Activated B cell treated with CpG ODN at 0.5 μM for 24 hours (primary cell): ENCODE data around the gene GLT1D1. TPM values are rescaled to one million over a fixed set of nuclear protein-coding genes. Genes with fewer than 3 reads are reported as not detected.
"Not testable (repeated sequence)": the region's sequence is repeated elsewhere in the genome, so short reads cannot be mapped to it uniquely, and the experiment has no call there.

ENCODE experiments used
- ATAC-seq: fragments of 200-7000 bp; cut with Tn5 transposase; one replicate; pipeline ENCODE4 v1.10.0; 2021; ENCODE audit warnings: low read depth, mild to moderate bottlenecking, moderate library complexity
- CTCF ChIA-PET: fragments of 350-600 bp; sonication (Branson Sonifier 250); formaldehyde crosslinking; loops from one replicate; lab custom pipeline; 2021; ENCODE audit warnings: antibody characterized with exemption; lab: Charles Lee
- POLR2A ChIA-PET: fragments of 350-600 bp; sonication (Branson Sonifier 250); formaldehyde crosslinking; loops from one replicate; lab custom pipeline; 2021; ENCODE audit warnings: antibody characterized with exemption; lab: Charles Lee
- DNase-seq: peaks from one replicate; pipeline ENCODE4 v3.0.0; 2022
- H3K27ac Mint-ChIP-seq: one replicate; pipeline ENCODE4 v1.8.0; 2020; ENCODE audit warnings: mixed read lengths
- H3K27me3 Mint-ChIP-seq: one replicate; pipeline ENCODE4 v1.8.0; 2021; ENCODE audit warnings: mixed read lengths
- H3K36me3 Mint-ChIP-seq: one replicate; pipeline ENCODE4 v1.8.0; 2021; ENCODE audit warnings: low read depth, mixed read lengths
- H3K4me1 Mint-ChIP-seq: one replicate; pipeline ENCODE4 v1.8.0; 2021; ENCODE audit warnings: mixed read lengths
- H3K4me3 Mint-ChIP-seq: one replicate; pipeline ENCODE4 v1.8.0; 2020; ENCODE audit warnings: mild to moderate bottlenecking, mixed read lengths
- H3K9me3 Mint-ChIP-seq: one replicate; pipeline ENCODE4 v1.8.0; 2020; ENCODE audit warnings: mixed read lengths
- intact Hi-C: fragments of 100-400 bp; cut with micrococcal nuclease; formaldehyde crosslinking; loops from one replicate; pipeline ENCODE4 v1.15.1; 2024
- total RNA-seq: library from RNA; stranded (reverse); gene quantifications from 2 replicates; pipeline ENCODE4 v1.2.3, GENCODE V29; 2022
- TF ChIP-seq, protein P1 (sequence below): fragments of 200-600 bp; IDR thresholded peaks from one replicate; pipeline ENCODE4 v1.8.0; 2022; ENCODE audit warnings: antibody characterized with exemption, mild to moderate bottlenecking

The GLT1D1 gene
- total RNA-seq, 1 donor from 2014 or later = not detected

DNA sequence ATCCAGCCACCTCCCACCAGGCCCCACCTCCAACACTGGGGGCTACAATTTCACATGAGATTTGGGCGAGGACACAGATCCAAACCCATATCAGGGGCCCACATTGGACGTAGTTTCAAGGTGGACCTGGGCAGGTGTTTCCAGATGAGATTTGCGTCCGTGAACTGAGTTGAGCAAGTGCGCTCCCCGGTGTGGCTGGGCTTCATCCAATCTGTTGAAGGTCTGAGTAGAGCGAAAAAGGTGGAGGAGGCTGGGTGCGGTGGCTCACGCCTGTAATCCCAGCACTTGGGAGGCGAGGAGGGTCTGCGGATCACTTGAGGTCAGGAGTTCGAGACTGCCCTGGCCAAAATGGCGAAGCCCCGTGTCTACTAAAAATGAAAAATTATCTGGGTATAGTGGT is 4.9 kb upstream of the GLT1D1 start:
- Mint-ChIP-seq H3K27me3 (peaks cover 6% of the 10 kb centered on the region), H3K27ac (no peak overlapping the region), H3K4me3 (no peak overlapping the region), H3K9me3 (no peaks in the 10 kb centered on the region), H3K4me1 (peaks cover 5% of the 10 kb centered on the region), H3K36me3 (no peaks in the 10 kb centered on the region)
- POLR2A ChIA-PET = no interaction called here
- TF ChIP-seq, protein P1, sequence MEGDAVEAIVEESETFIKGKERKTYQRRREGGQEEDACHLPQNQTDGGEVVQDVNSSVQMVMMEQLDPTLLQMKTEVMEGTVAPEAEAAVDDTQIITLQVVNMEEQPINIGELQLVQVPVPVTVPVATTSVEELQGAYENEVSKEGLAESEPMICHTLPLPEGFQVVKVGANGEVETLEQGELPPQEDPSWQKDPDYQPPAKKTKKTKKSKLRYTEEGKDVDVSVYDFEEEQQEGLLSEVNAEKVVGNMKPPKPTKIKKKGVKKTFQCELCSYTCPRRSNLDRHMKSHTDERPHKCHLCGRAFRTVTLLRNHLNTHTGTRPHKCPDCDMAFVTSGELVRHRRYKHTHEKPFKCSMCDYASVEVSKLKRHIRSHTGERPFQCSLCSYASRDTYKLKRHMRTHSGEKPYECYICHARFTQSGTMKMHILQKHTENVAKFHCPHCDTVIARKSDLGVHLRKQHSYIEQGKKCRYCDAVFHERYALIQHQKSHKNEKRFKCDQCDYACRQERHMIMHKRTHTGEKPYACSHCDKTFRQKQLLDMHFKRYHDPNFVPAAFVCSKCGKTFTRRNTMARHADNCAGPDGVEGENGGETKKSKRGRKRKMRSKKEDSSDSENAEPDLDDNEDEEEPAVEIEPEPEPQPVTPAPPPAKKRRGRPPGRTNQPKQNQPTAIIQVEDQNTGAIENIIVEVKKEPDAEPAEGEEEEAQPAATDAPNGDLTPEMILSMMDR = no peak
- ATAC-seq (no peak), DNase-seq (no peak)
- CTCF ChIA-PET = no interaction called here
- intact Hi-C loops = no loop called here

DNA sequence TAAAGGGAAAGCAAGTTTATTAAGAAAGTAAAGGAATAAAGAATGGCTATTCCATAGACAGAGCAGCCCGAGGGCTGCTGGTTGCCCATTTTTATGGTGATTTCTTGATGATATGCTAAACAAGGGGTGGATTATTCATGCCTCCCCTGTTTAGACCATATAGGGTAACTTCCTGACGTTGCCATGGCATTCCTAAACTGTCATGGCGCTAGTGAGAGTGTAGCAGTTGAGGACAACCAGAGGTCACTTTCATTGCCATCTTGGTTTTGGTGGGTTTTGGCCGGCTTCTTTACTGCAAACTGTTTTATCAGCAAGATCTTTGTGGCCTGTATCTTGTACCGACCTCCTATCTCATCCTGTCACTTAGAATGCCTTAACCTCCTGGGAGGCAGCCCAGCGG is 3.5 kb upstream of the GLT1D1 start:
- H3K27me3 Mint-ChIP-seq = peaks cover 14% of the 10 kb centered on the region
- DNase-seq, H3K4me1 Mint-ChIP-seq, intact Hi-C loops, CTCF ChIA-PET, H3K27ac Mint-ChIP-seq, H3K4me3 Mint-ChIP-seq, ATAC-seq, H3K36me3 Mint-ChIP-seq, H3K9me3 Mint-ChIP-seq, POLR2A ChIA-PET: not testable (repeated sequence)

DNA sequence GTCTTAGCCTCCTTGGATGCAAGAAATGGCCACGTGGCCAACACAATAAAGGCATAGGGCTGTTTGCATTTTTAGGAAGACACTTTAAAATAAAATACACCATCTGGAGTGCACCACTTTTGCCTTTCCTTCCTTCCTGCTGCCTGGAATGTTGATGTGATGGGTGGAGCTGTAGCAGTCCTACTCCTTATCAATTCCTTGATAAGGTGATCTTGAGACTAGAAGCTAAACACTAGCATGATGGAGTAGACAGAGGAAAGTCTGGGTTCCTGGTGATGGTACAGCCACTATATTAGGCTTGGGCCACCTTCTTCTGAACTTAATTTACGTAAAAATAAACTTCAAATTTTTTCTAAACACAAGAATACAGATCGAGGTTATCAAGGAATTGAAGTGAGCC is 2.9 kb upstream of the GLT1D1 start:
- Mint-ChIP-seq H3K27ac (no peak overlapping the region), H3K4me1 (peaks cover 4% of the 10 kb centered on the region), H3K4me3 (no peak overlapping the region), H3K36me3 (no peaks in the 10 kb centered on the region), H3K9me3 (no peaks in the 10 kb centered on the region), H3K27me3 (peaks cover 16% of the 10 kb centered on the region)
- TF ChIP-seq, protein P1 = no peak
- intact Hi-C loops = no loop called here
- ATAC-seq (no peak), DNase-seq (no peak)
- CTCF ChIA-PET = no interaction called here
- POLR2A ChIA-PET = no interaction called here

DNA sequence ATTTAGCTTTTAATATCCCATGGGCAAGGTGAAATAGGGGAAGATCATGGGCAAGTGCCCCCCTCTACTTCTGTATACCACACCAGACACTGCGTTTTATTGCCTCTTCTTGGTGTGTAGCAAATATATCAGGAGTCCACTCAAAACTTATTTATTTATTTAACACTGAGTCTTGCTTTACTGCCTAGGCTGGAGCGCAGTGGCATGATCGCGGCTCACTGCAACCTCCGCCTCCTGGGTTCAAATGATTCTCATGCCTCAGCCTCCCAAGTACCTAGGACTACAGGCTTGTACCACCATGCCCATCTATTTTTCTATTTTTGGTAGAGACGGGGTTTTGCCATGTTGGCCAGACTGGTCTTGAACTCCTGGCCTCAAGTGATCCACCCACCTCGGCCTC is 1.8 kb upstream of the GLT1D1 start:
- CTCF ChIA-PET, intact Hi-C loops, POLR2A ChIA-PET, H3K4me1 Mint-ChIP-seq, ATAC-seq, H3K27ac Mint-ChIP-seq, H3K9me3 Mint-ChIP-seq, H3K4me3 Mint-ChIP-seq, H3K36me3 Mint-ChIP-seq, DNase-seq: not testable (repeated sequence)
- peaks cover 22% of the 10 kb centered on the region for H3K27me3 Mint-ChIP-seq

DNA sequence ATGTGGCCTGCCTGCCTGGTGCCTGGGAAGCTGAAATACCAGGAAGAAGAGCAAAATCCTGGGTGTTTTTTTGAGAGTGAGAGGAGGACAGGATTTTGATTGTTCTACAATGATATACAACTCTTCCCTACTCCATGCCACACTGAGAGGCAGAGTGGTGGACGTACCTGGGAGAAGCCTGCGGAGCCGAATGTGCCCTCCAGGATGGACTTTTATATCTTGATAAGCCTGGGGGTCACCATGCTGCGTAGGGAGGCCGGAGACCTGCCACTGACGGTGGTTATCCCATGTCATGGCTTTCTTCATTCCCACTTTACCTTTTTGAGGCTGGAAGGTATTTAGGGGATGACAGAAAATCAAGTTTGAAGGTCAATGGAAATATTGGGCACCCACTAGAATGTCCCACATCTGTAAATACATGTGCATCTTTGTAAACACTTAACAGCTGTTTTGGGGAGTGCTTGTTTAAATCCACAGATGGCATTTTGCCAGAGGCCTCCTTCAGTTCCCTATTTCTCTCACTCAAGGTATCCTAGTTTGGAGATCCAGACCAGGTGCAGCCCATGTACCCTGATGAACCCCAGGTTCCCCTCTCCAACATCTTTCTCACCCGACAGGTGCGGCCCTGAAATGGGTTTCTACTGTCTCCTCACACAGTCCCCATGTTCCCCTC is 1.1 kb upstream of the GLT1D1 start:
- ChIA-PET POLR2A (no interaction called here), CTCF (no interaction called here)
- no peak overlapping the region for H3K27ac Mint-ChIP-seq
- no peaks in the 10 kb centered on the region for H3K9me3 Mint-ChIP-seq
- DNase-seq = no peak
- ATAC-seq = no peak
- H3K27me3 Mint-ChIP-seq = peaks cover 23% of the 10 kb centered on the region
- H3K4me3 Mint-ChIP-seq = no peak overlapping the region
- H3K36me3 Mint-ChIP-seq = no peaks in the 10 kb centered on the region
- TF ChIP-seq, protein P1 = no peak
- peaks cover 4% of the 10 kb centered on the region for H3K4me1 Mint-ChIP-seq
- intact Hi-C loops = no loop called here

DNA sequence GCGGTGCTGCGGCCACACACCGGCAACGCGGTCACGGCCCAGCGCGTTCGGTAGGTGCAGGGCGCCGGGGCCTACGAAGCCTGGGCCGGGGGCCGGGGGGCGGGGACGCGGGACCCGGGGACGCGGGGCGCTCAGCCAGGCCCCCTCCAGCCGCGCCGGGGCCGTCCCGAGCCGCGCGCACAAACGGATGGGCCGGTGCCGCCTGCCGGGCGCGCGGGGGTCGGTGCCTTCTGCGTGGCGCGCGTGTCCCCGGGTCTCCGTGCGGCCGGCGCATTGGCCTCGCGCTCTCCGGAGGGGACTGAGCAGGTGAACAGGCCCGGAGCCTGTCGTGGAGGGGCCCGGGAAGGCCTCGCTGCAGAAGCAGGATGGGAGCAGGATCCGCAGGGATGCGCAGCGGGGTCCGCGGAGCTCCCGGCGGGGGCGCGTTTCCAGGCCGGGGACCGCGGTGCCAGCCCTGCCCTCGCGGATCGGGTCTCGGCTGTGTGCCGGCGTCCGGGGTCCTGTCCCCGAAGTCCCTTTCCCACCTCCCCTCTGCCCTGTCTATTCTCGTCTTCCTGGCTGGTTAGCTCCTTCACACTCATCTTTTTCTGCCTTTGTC is 421 bp downstream of the GLT1D1 start:
- DNase-seq (peak; percentile 32), ATAC-seq (peak; percentile 61)
- Mint-ChIP-seq H3K4me3 (peak overlapping the region; percentile 32), H3K4me1 (peaks cover 4% of the 10 kb centered on the region), H3K9me3 (no peaks in the 10 kb centered on the region), H3K27ac (no peak overlapping the region), H3K27me3 (peaks cover 23% of the 10 kb centered on the region), H3K36me3 (no peaks in the 10 kb centered on the region)
- POLR2A ChIA-PET = interaction anchor here (0.8 kb wide), 1 partner anchor 24 kb away, joined by 3 read pairs; no protein-coding TSS in a partner anchor
- intact Hi-C loops = no loop called here
- TF ChIP-seq, protein P1 = no peak
- CTCF ChIA-PET = no interaction called here
